Ammon's horn (tissue), 1 donor: ENCODE measurements around the gene PCSK5.
"Not testable (repeated sequence)": the region's sequence is repeated elsewhere in the genome, so short reads cannot be mapped to it uniquely, and the experiment has no call there.

ENCODE experiments used
- DNase-seq: peaks from one replicate; pipeline ENCODE4 v3.0.0-alpha.2; 2016; ENCODE audit warnings: low spot score

The PCSK5 gene

GRCh38 chr9:75890472-75891276 is at the start of gene PCSK5:
TSS of gene PCSK5 (plus strand) at chr9:75890673. CDS start at chr9:75891182, 509 bp downstream.
- DNase-seq: peak; percentile 98

- DNase-seq: no peak
Measured at GRCh38 chr9:75844321-75844720, 46.2 kb upstream of the PCSK5 start.

- DNase-seq: no peak
Measured at GRCh38 chr9:75845806-75846205, 44.7 kb upstream of the PCSK5 start.

- DNase-seq: no peak
Measured at GRCh38 chr9:75847085-75847484, 43.4 kb upstream of the PCSK5 start.

- no peak for DNase-seq
Measured at GRCh38 chr9:75850459-75851200, 39.8 kb upstream of the PCSK5 start.

- DNase-seq: no peak
Measured at GRCh38 chr9:75851917-75852316, 38.6 kb upstream of the PCSK5 start.

GRCh38 chr9:75852746-75853145 is 37.7 kb upstream of the PCSK5 start:
- DNase-seq: no peak

GRCh38 chr9:75855509-75855908 is 35.0 kb upstream of the PCSK5 start:
- DNase-seq: peak; percentile 20

GRCh38 chr9:75858497-75859092 is 31.9 kb upstream of the PCSK5 start:
- no peak for DNase-seq

- no peak for DNase-seq
Measured at GRCh38 chr9:75864266-75864665, 26.2 kb upstream of the PCSK5 start.

- peak; percentile 55 for DNase-seq
Measured at GRCh38 chr9:75866273-75866871, 24.1 kb upstream of the PCSK5 start.

- DNase-seq: not testable (repeated sequence)
Measured at GRCh38 chr9:75868526-75868925, 21.9 kb upstream of the PCSK5 start.

- no peak for DNase-seq
Measured at GRCh38 chr9:75869236-75869635, 21.2 kb upstream of the PCSK5 start.

- DNase-seq: no peak
Measured at GRCh38 chr9:75870450-75870849, 20.0 kb upstream of the PCSK5 start.

GRCh38 chr9:75871624-75872023 is 18.8 kb upstream of the PCSK5 start:
- DNase-seq: no peak

- peak; percentile 54 for DNase-seq
Measured at GRCh38 chr9:75873712-75874111, 16.8 kb upstream of the PCSK5 start.

GRCh38 chr9:75876999-75877640 is 13.4 kb upstream of the PCSK5 start:
- DNase-seq: no peak

GRCh38 chr9:75878488-75878860 is 12.0 kb upstream of the PCSK5 start:
- DNase-seq: no peak

GRCh38 chr9:75880618-75881017 is 9.9 kb upstream of the PCSK5 start:
- DNase-seq: no peak

GRCh38 chr9:75881761-75882160 is 8.7 kb upstream of the PCSK5 start:
- no peak for DNase-seq

GRCh38 chr9:75885652-75886051 is 4.8 kb upstream of the PCSK5 start:
- DNase-seq: no peak

- no peak for DNase-seq
Measured at GRCh38 chr9:75889577-75889976, 896 bp upstream of the PCSK5 start.
